ENCODE measurements around the gene PYCARD. TPM values are rescaled to one million over a fixed set of nuclear protein-coding genes. Genes with fewer than 3 reads are reported as not detected.

The PYCARD gene
- total and polyA plus RNA-seq, 9 of the 15 experiments (the other 6 are each of a cell fraction or from before 2014, with no cell fraction given) = 1.3 to 28.4 (median 6.0) TPM

DNA sequence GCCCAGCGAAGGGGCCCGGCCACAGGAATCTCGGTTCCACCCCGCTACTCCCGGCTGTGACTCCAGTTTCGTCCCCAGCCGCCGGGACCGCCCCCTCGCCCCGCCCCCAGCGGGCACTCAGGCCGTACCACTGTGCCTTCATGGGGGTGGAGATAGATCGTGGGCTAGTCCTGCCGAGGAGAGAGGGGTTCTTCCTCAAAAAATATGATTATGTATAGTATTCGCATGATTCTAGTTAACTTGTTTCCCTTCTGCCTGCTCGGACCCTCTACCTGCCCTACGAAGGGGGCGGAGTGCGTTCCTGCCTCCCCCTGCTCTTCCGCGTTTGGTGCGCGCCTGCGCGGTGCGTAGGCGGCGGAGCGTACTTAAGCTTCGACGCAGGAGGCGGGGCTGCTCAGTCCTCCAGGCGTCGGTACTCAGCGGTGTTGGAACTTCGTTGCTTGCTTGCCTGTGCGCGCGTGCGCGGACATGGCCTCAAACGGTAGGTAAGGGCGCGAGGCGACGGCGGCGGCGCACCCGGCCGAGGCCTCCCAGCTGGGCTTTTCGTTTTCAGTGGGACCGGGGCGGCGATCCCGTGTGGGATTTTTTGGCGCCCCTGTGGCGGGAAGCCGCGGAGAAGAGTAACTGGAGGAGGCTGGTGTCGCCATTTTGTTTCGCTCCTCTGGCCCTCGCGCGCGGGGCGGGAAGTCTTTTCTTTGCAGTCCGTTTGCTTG lies 22.7 kb downstream of the PYCARD start, which contains the start of gene FUS (continued):
- TF ChIP-seq, protein P1, sequence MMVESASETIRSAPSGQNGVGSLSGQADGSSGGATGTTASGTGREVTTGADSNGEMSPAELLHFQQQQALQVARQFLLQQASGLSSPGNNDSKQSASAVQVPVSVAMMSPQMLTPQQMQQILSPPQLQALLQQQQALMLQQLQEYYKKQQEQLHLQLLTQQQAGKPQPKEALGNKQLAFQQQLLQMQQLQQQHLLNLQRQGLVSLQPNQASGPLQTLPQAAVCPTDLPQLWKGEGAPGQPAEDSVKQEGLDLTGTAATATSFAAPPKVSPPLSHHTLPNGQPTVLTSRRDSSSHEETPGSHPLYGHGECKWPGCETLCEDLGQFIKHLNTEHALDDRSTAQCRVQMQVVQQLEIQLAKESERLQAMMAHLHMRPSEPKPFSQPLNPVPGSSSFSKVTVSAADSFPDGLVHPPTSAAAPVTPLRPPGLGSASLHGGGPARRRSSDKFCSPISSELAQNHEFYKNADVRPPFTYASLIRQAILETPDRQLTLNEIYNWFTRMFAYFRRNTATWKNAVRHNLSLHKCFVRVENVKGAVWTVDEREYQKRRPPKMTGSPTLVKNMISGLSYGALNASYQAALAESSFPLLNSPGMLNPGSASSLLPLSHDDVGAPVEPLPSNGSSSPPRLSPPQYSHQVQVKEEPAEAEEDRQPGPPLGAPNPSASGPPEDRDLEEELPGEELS (CRISPR knock-in tag; IDR thresholded peaks at IDR 0.05; ENCODE audit: borderline replicate concordance) = peak; percentile 93; the same call in 1 of the 2 replicates
- peak; percentile 63 to 85; a peak in 3 of 4 replicates for TF ChIP-seq NRF1 (conservative IDR thresholded peaks at IDR 0.05 in 1 of 2, IDR thresholded peaks at IDR 0.05 in 1 of 2)
- peak; percentile 91 for TF ChIP-seq ERF (CRISPR knock-in tag; IDR thresholded peaks at IDR 0.05)
- no peak for TF ChIP-seq WHSC1 (IDR thresholded peaks at IDR 0.05; ENCODE audit: low read length)
- TF ChIP-seq SNRNP70 (optimal IDR thresholded peaks at IDR 0.05; ENCODE audit: low read depth, low read length) = peak; percentile 32
- TF ChIP-seq ETV1 (tag; conservative IDR thresholded peaks at IDR 0.05; ENCODE audit: low read depth) = no peak; the same call in 1 of the 2 replicates
- no peak for TF ChIP-seq TBP (optimal IDR thresholded peaks at IDR 0.05; ENCODE audit: low read depth, low read length)
- peak; percentile 100 for TF ChIP-seq POLR2A (conservative IDR thresholded peaks at IDR 0.05)
- no peak for TF ChIP-seq PBX2 (CRISPR knock-in tag; IDR thresholded peaks at IDR 0.05; ENCODE audit: low read depth)
- no peak for TF ChIP-seq PBX2 (tag; conservative IDR thresholded peaks at IDR 0.05; ENCODE audit: low read depth)
- TF ChIP-seq TRIM25 (IDR thresholded peaks at IDR 0.05; ENCODE audit: borderline replicate concordance) = no peak
- no peak for TF ChIP-seq TSC22D4 (tag; IDR thresholded peaks at IDR 0.05)
- no peak for TF ChIP-seq HOMEZ (CRISPR knock-in tag; IDR thresholded peaks at IDR 0.05)
- peak; percentile 82; the same call in 1 of the 2 replicates for TF ChIP-seq PATZ1 (CRISPR knock-in tag; IDR thresholded peaks at IDR 0.05; ENCODE audit: borderline replicate concordance)
- TF ChIP-seq, protein P2, sequence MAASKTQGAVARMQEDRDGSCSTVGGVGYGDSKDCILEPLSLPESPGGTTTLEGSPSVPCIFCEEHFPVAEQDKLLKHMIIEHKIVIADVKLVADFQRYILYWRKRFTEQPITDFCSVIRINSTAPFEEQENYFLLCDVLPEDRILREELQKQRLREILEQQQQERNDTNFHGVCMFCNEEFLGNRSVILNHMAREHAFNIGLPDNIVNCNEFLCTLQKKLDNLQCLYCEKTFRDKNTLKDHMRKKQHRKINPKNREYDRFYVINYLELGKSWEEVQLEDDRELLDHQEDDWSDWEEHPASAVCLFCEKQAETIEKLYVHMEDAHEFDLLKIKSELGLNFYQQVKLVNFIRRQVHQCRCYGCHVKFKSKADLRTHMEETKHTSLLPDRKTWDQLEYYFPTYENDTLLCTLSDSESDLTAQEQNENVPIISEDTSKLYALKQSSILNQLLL (CRISPR knock-in tag; IDR thresholded peaks at IDR 0.05; ENCODE audit: borderline replicate concordance) = no peak
- TF ChIP-seq ATF7 (IDR thresholded peaks at IDR 0.05) = peak; percentile 100

All from K562 (cell line).